ENCODE measurements around the gene MPL.

DNA sequence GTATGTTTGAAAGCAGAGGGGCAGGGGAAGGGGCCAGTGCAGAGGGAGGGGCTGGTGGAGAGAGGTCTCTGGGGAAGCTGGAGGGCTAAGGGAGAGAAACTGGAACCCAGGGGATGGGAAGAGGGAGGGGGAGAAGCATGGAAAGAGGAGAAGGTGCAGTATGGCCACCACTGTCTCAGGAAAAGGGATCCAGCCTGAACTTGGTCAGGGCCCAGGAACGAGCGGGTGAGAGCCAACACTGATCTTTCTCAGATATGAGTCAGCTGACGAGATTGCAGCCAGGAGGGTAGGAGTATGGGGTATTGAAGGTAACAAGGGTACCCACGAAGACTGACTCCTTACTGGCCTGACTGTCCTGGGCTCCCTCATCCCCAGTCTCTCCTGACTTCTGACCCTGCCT lies 18.8 kb upstream of the MPL start:
- no peak for TF ChIP-seq POLR2A (IDR thresholded peaks at IDR 0.05; ENCODE audit: low read length)
- TF ChIP-seq GATA1 (IDR thresholded peaks at IDR 0.05; ENCODE audit: low read depth, low read length) = no peak
